HG02870 (cell line): ENCODE data around the gene EZH1.
A peak's percentile ranks its signal among the peaks of the same experiment; 100 is the strongest.

Source experiments
- ATAC-seq: cut with Tn5 transposase; IDR thresholded peaks from one replicate; pipeline ENCODE4 v1.9.1; 2021; ENCODE audit warnings: mild to moderate bottlenecking, moderate library complexity; ENCODE audit not compliant: unreplicated experiment

EZH1 gene

DNA sequence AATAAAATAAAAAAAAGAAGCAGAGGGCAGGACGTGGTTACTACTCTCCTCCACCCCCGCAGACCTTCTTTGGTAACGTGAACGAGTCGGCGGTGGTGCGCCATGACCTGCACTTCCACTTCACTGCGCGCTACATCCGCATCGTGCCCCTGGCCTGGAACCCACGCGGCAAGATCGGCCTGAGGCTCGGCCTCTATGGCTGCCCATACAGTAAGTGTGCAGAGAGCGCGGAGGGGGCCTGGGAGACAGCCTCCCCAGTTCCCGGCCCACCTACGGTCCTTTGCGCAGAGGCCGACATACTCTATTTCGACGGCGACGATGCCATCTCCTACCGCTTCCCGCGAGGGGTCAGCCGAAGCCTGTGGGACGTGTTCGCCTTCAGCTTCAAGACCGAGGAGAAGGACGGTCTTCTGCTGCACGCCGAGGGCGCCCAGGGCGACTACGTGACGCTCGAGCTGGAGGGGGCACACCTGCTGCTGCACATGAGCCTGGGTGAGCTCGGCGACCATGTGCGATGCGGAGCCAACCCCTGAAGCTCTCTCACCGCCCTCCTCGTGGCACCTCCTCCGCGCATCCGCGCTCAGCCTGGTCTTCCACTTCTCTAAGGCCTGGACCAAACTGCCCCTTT is 59.8 kb downstream of the EZH1 start:
- no peak for ATAC-seq

DNA sequence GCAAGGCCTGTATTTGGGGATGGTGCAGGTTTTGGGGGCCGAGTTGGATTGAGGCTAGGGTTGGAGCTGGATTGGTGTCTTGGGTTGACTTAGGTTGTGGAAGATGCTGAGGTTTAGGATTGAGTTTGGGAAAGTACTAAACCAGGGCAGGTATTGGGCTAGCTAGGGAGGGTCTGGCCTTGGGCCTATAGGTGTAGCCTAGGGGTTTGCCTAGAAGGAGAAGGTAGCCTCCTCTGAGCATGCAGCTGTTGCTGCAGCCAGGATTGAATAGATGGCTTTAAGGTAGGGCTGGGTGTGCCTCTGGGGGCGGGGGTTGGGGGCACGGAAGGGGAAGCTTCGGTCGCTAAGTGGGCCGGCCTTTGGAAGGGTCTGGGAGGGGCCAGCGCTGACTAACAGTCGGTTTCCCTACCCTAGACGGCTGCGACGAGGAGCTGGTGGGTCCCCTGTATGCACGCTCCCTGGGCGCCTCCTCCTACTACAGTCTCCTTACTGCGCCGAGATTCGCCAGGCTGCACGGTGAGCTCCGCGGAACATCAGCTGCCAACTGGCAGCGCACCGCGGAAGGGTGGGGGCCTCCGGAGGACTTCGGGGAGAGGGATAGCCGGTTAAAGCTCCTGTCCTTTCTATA is 61.3 kb downstream of the EZH1 start:
- ATAC-seq = no peak

DNA sequence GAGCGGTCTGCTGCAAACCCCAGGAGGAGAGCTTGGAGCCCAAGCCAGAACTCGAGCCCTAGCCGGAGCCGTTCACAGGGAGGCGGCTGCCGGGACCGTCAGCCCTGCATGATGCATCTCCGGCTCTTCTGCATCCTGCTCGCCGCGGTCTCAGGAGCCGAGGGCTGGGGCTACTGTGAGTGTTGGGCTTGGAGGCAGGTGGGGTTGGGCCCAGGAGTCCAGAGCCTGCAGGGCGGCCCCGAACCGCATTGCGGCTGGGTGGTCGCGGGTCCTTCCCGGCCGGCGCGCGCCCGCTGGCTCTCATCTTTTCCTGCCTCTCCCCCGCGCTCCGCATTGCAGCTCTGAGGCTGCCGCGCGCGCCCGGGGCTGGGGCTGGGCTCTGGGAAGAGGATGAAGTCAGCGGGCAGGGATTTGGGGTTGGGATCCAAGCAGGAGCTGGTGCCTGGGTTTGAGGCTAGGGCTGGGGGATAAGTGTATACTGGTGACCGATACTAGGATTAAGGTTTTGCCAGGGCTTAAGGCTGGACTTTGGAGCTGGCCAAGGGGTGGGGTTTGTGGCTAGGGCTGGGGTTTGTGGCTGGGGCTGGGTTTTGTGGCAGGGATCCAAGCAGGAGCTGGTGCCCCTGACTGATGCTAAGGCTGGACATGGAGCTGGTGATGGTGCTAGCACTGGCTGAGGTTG is 62.0 kb downstream of the EZH1 start:
- no peak for ATAC-seq

DNA sequence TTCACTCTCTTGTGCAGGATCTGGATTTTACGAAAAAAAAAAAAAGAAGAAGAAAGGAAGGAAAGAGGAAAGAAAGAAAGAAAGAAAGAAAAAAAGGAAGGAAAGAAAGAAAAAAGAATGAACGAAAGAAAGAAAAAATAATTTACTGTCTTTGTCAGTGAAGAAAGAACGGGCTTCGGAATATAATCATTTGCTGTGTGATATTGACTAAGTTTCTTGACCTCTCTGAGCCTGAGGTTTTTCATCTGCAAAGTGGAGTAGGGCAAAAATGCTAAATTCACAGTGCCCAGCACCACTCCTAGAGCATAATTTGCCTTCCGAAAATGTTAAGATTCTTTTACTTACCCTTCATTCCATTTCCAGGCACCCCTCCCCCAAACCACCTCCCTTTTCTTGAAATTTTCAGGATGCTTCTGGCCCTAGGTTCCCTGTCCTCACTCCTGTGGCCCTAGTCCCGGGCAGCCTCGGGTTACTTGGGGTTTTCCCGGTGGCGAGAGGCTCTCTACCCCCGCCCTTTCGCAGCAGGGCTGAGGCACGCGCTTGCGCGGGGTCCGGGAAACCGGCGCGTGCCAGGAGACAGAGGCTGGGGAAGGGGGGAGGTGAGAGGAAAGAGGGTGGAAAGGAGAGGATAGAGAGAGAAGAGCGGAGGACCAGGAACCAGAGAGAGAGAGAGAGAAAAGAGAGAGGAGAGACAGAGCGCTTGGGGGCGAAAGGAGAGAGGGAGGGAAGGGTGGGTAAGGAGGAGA is 62.7 kb downstream of the EZH1 start, which contains the start of gene CNTNAP1:
Gene CNTNAP1, plus strand, starts transcription at position 556 of the 746 bp plus-strand sequence. CDS start 299 bp downstream, outside the sequence.
- ATAC-seq = no peak

DNA sequence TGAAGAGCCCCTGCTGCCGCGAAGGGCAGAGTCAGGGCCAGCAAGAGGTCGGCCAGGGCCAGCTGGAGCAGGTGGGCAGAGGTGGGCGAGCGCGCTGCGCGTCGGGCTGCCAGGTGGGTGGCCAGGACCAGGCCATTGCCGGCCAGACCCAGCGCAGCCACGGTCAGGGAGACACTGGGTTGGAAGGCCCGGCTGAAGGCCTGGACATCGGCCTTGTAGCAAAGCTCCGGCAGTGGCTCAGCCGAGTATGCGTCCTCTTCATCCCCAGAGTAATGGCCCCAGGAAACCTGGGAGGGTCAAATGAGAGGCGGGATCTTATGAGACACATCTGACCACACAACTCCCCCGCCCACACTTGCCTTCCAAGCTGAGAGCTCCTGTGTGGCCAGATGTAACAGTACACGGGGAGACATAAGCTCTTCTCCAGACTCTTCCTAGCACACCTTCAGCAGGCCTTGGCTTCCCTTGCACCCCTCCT is 64.5 kb downstream of the EZH1 start:
- no peak for ATAC-seq

DNA sequence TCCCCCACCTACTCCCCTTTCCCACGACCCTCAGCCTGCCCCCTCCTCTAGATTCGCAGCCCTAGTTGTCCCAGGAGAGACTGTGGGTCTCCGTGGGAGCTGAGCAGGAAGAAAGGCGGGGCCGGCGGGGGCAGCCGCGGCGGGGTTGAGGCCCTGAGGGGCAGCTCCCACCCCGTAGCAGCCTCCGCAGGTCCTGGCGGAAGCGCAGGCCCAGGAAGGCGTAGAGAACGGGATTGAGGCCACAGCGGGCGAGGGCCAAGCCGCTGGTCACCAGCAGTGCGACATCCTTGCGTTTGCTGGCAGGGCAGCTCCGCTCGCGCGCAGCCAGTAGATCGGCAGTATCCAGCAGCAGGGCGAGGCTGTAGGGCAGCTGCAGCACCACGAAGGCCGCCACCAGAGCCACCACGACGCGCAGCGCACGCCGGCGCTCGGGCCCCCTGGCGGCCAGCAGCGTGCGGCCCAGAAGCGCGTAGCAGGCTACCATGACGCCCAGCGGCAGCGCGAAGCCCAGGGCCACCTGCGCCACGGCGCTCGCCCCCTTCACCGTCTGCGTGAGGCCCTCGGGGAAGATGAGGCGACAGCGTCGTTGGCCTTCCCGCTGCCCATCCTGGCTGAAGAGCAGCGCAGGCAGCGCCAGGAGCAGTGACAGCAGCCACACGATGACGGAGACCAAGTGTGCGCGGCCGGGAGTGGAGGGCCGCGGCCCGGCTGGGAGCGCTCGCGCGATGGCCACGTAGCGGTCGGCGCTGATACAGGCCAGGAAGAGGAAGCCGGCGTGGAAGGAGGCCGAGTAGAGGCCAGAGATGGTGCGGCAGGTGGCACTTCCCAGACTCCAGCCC is 65.1 kb downstream of the EZH1 start:
- ATAC-seq = no peak

DNA sequence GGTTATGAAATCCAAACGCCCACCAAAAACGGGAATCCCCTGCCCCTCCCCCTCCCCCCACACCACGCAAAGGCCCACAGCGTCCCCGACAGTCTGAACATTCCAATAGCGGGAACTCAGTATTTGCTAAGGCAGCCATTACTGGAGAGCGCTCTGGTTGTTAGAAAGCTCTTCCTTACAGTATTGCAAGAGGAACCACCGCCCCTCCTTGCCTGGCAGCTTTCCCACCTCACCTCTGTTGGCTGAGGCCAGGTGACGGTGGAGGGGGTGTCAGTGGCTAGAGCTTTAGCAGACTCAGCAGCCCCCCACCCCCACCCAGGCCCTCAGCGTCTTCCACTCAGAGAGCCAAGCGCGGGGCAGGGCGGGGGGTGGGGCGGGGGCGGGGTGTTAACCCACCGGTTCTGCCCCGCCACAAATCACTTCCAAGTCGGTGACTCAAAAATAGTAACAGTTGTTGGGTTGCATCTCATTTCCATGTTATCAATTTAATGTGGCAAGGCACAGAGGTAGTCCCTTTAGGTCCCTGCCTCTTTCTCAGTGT is 65.8 kb downstream of the EZH1 start:
- ATAC-seq = no peak

DNA sequence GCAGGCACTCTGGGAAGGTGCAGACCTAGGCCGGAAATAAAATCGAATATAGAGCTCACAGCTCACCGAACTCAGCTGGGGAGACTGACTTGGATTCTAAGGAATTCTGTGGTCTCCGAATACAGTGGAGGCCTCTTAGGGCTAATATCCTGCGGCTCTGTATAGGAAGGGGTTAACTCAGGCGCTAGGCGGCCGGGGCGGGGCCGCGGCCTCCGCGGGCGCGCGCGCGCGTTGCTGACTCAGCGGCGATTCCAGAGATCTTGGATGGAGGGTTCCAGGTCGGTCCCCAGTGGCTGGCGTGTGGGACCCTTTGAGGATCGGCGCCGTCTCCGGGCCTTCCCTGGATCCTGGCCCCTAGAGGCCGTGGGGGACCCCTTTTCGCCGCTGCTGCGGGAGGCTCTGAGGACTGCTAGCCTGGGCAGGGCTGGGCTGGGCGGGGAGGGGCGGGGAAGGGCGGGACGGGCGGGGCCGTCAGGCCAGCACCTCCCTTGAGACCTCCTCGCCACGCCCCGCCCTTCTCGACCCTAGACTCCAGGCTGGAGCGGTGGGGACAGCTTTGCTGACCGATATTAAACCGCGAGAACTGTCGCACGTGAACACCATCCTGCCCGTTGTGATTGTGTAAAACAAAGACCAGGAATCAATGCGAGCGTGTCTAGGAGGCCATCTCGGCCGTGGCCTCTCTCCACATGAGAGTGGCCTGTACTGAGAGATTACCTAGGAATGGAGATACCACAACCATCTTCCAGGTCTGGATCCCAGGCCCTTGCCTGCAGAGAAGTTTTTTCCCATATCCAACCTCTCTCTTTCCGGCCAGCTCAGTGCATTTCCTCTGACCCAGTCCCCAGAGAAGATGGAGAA is 66.7 kb downstream of the EZH1 start:
- peak; percentile 21 for ATAC-seq

DNA sequence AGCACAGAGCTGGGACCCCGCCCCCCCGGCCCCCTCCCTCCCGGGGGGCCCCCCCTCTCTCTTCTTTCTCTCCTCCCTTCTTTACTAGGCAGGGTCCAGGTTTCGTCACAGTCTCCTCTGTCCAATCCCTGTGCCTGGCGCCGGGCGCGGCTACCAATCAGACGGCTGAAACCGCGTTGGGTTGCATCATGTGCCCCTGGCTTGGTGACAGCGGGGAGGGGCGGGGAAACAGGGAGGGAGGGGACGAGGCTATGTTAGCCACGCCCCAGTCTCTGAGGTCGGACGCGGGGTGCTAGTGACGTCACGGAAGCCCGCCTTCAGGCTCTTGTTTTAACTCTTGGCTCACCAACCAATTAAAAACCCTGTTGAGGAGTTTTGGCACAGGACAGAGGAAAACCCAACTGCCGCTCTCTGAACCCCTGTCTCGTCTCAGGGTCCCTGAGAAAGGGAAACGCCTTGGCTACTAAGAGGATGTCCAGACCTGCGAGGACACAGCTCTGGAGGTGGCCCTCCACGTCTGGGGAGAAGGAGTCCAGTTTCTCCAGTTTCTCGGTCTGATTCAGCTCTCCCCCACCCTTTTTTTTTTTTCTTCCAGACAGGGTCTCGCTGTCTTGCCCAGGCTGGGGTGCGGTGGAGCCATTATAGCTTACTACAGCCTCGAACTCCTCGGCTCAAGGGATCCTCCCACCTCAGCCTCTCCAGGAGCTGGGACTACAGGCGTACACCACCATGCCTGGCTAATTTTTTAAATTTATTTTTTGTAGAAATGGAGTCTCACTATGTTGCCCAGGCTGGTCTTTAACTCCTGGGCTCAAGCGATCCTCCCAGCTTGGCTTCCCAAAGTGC is 67.6 kb downstream of the EZH1 start:
- peak; percentile 71 for ATAC-seq

DNA sequence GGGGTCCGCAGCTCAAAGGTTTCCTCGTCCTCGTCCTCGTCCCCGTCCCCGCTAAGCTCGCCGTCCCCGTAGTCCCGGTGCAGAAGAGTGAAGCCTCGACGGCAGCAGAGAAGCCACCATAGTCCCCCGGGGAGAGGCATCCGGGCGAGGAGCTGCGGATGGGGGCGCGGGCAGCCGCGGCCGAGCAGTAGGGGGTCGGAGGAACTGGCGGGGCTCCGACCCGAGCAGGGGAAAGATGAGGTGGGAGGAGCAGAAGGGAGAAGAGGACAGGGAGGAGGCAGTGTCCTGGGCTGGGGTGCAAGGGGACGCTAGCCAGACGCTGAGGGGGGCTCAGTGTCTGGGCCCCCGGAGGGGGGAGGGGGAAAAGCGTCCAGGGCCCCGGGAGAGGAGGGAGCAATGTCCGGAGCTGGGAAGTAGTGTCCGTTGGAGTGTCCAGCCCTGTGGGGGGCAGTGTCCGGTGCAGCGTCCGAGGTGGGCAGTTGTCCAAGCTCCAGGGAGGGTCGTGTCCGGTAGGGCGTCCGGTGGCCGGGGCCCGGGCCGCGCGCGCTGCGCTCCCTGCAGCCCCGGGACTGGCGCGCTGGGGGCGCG is 68.3 kb downstream of the EZH1 start, which contains the start of gene PLEKHH3:
Gene PLEKHH3, minus strand, starts transcription at position 571 of the 588 bp plus-strand sequence. Its CDS starts 431 bp downstream, at position 140.
- no peak for ATAC-seq

DNA sequence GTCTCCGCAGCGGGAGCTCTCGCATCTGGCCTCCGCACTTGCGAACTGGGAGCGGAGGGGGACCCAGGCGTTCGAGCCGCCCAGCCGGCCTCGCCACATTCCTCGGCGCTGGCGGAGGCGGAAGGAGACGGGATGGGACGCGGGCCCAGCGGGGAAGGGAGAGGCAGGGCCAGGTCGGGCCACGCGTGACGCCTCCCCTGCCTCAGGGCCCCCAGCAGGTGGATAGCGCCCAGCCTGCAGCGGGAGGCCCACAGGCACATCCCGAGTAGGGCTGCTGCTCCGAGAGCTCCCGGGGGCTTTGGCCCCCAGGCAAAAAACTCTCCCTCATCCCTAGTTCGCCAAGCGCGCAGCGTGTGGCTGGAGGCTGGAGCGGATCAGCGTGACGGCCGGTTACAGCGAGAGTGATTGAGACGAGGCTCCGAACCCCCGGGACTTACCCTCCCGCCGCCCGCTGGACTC is 68.8 kb downstream of the EZH1 start:
- ATAC-seq = no peak

DNA sequence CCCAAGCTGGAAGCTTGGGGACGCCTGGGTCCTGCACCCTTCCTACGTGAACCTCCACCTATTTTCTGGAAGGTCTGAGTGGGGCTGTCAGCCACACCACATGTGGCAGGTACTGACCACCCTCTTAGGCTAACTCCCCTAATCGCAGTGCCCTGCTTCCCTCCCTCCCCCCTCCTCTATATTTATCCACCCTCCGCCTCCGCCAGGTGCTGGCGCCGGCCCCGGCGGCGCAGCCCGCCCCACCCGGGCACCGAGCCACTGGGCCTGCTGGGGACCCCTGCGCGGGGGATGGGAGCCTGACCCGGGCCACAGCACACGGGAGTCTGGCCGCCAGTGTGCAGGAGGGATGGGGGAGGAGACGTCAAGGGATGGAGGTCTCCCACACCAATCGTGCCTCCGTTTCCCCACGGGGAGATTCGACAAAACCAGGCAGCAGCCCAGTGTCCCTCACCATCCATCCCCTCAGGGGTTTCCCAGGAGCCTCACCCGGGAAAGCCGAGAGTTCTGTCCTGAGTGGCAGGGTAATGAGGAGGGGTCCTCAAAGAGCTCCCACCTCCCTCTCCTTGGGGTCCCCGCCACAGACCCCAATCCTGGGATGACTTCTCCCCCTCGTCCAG is 69.4 kb downstream of the EZH1 start:
- no peak for ATAC-seq

DNA sequence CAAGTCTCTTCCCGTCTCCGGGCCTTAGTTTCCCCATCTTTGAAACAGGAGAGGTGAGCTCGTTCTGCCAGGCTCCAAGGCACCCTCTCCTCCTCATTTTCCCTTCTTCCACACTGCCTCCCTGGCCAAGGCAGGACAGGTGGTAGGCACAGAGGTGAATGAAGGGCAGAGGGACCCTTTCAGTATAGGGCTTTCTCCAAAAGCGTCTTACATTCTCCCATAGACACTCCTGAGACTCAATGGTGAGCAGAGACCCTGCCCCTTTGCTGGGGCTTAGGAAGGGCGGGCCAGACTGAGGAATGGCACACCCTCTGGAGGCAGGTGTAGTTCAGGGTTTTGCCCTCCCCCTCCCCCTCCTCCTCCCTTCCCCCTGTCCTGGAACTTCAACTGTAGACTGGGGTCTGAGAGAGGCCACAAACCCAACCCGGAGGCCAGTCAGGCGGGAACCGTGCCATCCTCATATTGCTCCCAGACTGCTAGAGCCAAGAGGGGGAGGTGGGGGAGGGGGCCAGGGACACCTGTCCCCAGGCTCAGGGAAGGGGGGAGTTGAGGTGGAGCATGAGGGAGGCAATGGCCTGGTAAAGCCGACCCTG is 70.0 kb downstream of the EZH1 start:
- no peak for ATAC-seq

DNA sequence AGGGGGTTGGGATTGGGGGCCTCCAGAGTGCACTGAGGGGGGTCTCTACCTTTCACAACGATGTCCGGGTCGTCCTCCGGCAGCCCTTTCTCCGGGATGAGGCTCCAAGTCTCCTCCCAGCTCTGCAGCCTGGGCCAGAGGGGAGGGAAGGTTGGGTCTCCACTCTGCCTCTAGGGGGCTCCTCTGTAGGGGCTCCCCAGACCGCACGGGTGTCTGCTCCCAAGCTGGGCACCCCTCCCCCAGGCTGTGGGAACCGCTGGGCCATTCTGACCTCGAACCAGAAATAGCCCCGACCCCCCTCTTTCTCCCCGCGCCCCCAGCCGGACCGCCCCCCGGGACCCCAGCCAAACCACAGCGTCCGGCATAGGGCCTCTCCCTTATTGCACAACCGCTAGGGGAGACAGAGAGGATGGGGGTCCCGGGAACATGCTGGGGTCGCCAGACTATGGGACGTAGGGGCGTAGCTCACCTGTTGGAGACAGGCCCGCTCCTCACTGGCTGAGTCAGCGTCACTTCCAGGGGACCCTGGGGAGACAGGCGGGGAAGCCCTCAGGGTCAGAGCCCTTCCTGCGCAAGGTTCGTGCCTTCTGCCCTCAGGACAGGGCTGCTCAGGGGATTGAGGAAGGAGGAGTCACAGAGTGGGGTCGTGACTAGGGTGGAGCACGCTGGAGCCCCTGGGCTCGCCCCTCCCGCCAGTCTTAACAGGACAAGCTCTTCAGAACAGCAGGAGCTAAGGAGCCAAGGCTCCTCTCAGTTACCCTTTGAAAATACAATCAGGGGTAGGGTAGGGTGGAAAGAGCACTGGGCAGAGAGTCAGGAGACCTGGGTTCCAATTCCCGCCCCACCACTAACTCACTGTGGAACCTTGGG is 70.7 kb downstream of the EZH1 start:
- no peak for ATAC-seq

DNA sequence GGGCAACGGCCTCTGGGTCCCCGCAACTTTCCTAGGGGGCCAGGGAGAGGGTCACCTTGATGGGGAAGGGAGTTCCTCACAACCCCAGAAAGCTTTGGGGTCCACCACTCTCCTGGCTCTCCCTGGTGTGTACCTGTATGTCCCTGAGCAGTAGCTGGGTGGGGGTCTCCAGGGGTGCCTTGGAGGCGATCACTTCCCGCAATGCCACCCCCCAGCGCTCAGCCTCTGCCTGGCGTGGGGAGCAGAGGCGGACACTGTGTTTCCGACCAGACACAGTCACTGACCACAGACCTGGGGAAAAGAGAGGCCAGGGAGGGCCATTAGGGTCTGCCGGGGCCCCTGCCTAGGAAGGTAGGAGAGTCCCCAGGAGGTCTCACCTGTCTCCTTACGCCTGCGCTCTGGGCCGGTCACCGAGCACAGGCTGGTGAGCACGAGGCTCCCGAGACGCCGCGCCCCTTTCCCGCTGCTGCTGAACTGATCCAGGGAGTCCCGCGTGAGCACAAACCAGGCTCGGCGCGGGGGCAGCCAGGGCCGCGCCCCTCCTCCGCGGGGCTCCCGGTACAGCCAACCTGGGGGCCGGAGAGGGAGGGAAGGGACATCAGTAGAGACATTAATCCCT is 71.5 kb downstream of the EZH1 start:
- no peak for ATAC-seq

DNA sequence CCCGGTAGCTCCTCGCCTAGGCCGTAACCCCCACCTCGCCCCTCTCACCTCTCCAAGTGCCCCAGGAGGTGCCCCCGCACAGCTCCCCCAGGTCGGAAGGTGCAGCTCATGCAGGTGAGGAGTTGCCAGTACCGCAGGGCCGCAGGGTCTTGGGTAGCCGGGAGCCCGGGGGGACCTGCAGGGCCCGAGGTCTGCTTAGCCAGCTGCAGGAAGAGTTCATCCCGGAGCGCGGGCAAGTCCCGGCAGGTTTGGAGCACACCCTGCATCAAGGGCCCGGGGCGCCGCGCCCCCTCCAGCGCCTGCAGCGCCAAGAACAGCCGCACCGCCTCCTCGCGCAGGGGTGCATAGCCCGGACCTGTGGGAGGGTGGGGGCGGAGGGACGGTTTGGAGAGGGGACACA is 72.8 kb downstream of the EZH1 start:
- no peak for ATAC-seq
